GM12878 (cell line): Measurements from ENCODE around the gene MRTFA. TPM values are rescaled to one million over a fixed set of nuclear protein-coding genes. Genes with fewer than 3 reads are reported as not detected.

Source experiments
- ATAC-seq: fragments of 200-7000 bp; cut with Tn5 transposase; 3 replicates; pipeline ENCODE4 v1.9.1; 2020; ENCODE audit warnings: mild to moderate bottlenecking, moderate library complexity
- BruUV-seq: library from RNA; stranded (reverse); fragments of 400-500 nt; replicated peaks from 2 replicates; lab custom pipeline; 2021; lab: Mats Ljungman, UMichigan
- CTCF ChIA-PET: fragments of 300-600 bp; sonication (Branson Sonifier 250); formaldehyde crosslinking; extraction: SDS; loops from one replicate; lab custom pipeline; 2021; ENCODE audit warnings: inconsistent platforms; lab: Yijun Ruan, JAX
- POLR2A ChIA-PET: fragments of 350-600 bp; formaldehyde crosslinking; extraction: SDS; loops from one replicate; lab custom pipeline; 2021; ENCODE audit warnings: inconsistent platforms; lab: Charles Lee
- RAD21 ChIA-PET: fragments of 300-600 bp; sonication (Branson Sonifier 250); formaldehyde crosslinking; loops from one replicate; lab custom pipeline; 2023; ENCODE audit warnings: antibody characterized with exemption; ENCODE audit not compliant: unreplicated experiment; lab: Charles Lee
- SMC1A ChIA-PET: fragments of 300-600 bp; sonication (Branson Sonifier 250); formaldehyde crosslinking; loops from one replicate; lab custom pipeline; 2023; ENCODE audit not compliant: unreplicated experiment, uncharacterized antibody; lab: Charles Lee
- DNase-seq: peaks from one replicate; pipeline ENCODE4 v3.0.0-alpha.2; 2011; ENCODE audit warnings: low read depth, low spot score
- FAIRE-seq: peaks from 3 replicates; lab custom pipeline; 2011; peaks lifted over from hg19 to GRCh38; lab: Jason Lieb, UNC
- H2AFZ ChIP-seq: 2 replicates; pipeline ENCODE4 v1.6.0; 2011; ENCODE audit warnings: low read depth, low read length, control low read depth; ENCODE audit not compliant: control insufficient read depth
- H3K27ac ChIP-seq: 2 replicates; pipeline ENCODE4 v1.5.1; 2011; ENCODE audit warnings: control low read depth; ENCODE audit not compliant: control insufficient read depth, insufficient read depth
- H3K27me3 ChIP-seq, 2 experiments: replicated peaks in 1 of 2; 2 replicates each; pipeline versions ENCODE4 v1.6.0 to v1.6.1; 2011; ENCODE audit warnings: low read length in 1 of 2; ENCODE audit not compliant: control insufficient read depth in 2 of 2, insufficient read depth in 2 of 2
- H3K36me3 ChIP-seq, 2 experiments: 2 replicates each; pipeline ENCODE4 v1.5.1; 2011; ENCODE audit warnings: low read length in 1 of 2; ENCODE audit not compliant: control insufficient read depth in 2 of 2, insufficient read depth in 2 of 2
- H3K4me1 ChIP-seq: 2 replicates; pipeline ENCODE4 v1.6.1; 2011; ENCODE audit warnings: mild to moderate bottlenecking, low read length, moderate library complexity, mixed read lengths; ENCODE audit not compliant: control insufficient read depth, insufficient read depth
- H3K4me2 ChIP-seq: 2 replicates; pipeline ENCODE4 v1.6.0; 2011; ENCODE audit warnings: control low read depth; ENCODE audit not compliant: control insufficient read depth, insufficient read depth
- H3K4me3 ChIP-seq: fragments of 200-600 bp; sonication (generic); 2 replicates; pipeline ENCODE4 v1.5.1; 2016
- H3K79me2 ChIP-seq: 2 replicates; pipeline ENCODE4 v1.6.0; 2011; ENCODE audit warnings: low read length; ENCODE audit not compliant: control insufficient read depth, insufficient read depth
- H3K9ac ChIP-seq: 2 replicates; pipeline ENCODE4 v1.8.0; 2011; ENCODE audit warnings: low read length, control low read depth, mixed read lengths; ENCODE audit not compliant: control insufficient read depth, insufficient read depth
- H3K9me3 ChIP-seq: replicated peaks from 3 replicates; pipeline ENCODE4 v1.5.1; 2011; ENCODE audit warnings: mild to moderate bottlenecking, low read length; ENCODE audit not compliant: control insufficient read depth, insufficient read depth
- H4K20me1 ChIP-seq: 2 replicates; pipeline ENCODE4 v1.6.0; 2011; ENCODE audit not compliant: control insufficient read depth, insufficient read depth
- BHLHE40 ChIP-seq, 2 experiments: fragments of 450-650 bp in 1 of 2; IDR thresholded peaks; 2 replicates each; pipeline ENCODE4 v1.6.1; 2011 to 2017; ENCODE audit warnings: low read depth in 2 of 2, borderline replicate concordance in 1 of 2, improper control_type of control experiment in 1 of 2, low read length in 1 of 2, mild to moderate bottlenecking in 1 of 2
- BMI1 ChIP-seq: fragments of 450-650 bp; IDR thresholded peaks from 2 replicates; pipeline ENCODE4 v1.6.1; 2016; ENCODE audit warnings: mild to moderate bottlenecking, moderate library complexity, borderline replicate concordance
- CBX3 ChIP-seq: fragments of 200-600 bp; sonication (generic); IDR thresholded peaks from 2 replicates; pipeline ENCODE4 v1.6.1; 2016; ENCODE audit warnings: low read depth, borderline replicate concordance
- CEBPB ChIP-seq, 2 experiments: fragments of 150-350 bp in 1 of 2; IDR thresholded peaks; 2 replicates each; pipeline ENCODE4 v1.6.1; 2012 to 2014; ENCODE audit warnings: low read depth in 2 of 2, low read length in 2 of 2, borderline replicate concordance in 1 of 2, inconsistent platforms in 1 of 2
- IKZF2 ChIP-seq, 2 experiments: fragments of 450-650 bp; IDR thresholded peaks; 2 replicates each; pipeline ENCODE4 v1.6.1; 2017; ENCODE audit warnings: mild to moderate bottlenecking in 2 of 2, moderate library complexity in 2 of 2
- MEF2A ChIP-seq: IDR thresholded peaks from 2 replicates; pipeline ENCODE4 v1.6.1; 2011; ENCODE audit warnings: low read depth, mild to moderate bottlenecking, low read length, moderate library complexity; ENCODE audit not compliant: insufficient read depth
- MYB ChIP-seq: fragments of 150-350 bp; IDR thresholded peaks from 2 replicates; pipeline ENCODE4 v1.6.1; 2014; ENCODE audit warnings: mild to moderate bottlenecking, low read depth, low read length, borderline replicate concordance
- MYC ChIP-seq: IDR thresholded peaks from 2 replicates; pipeline ENCODE4 v1.6.1; 2011; ENCODE audit warnings: mild to moderate bottlenecking, low read length, moderate library complexity, inconsistent platforms; ENCODE audit not compliant: insufficient read depth, insufficient replicate concordance, insufficient read length, severe bottlenecking
- NBN ChIP-seq: fragments of 450-650 bp; IDR thresholded peaks from 2 replicates; pipeline ENCODE4 v1.6.1; 2016
- NR2C2 ChIP-seq: IDR thresholded peaks from 2 replicates; pipeline ENCODE4 v1.6.1; 2011; ENCODE audit warnings: borderline replicate concordance, low read depth; ENCODE audit not compliant: control insufficient read depth, insufficient read length
- PAX5 ChIP-seq: IDR thresholded peaks from 2 replicates; pipeline ENCODE4 v1.6.1; 2011; ENCODE audit warnings: low read depth, low read length, borderline replicate concordance
- PML ChIP-seq: IDR thresholded peaks from 2 replicates; pipeline ENCODE4 v1.6.1; 2012; ENCODE audit warnings: low read length, inconsistent platforms
- POLR2AphosphoS5 ChIP-seq: IDR thresholded peaks from 2 replicates; pipeline ENCODE4 v1.6.1; 2011; ENCODE audit warnings: mild to moderate bottlenecking, low read length, inconsistent platforms
- SMARCA5 ChIP-seq: fragments of 450-650 bp; IDR thresholded peaks from 2 replicates; pipeline ENCODE4 v1.6.1; 2017; ENCODE audit warnings: mild to moderate bottlenecking
- WRNIP1 ChIP-seq: IDR thresholded peaks from 2 replicates; pipeline ENCODE4 v1.6.1; 2011; ENCODE audit warnings: low read depth, low read length, improper control_type of control experiment, borderline replicate concordance
- ZBED1 ChIP-seq: IDR thresholded peaks from 2 replicates; pipeline ENCODE4 v1.6.1; 2016; ENCODE audit warnings: borderline replicate concordance
- ZNF207 ChIP-seq: fragments of 450-650 bp; IDR thresholded peaks from 2 replicates; pipeline ENCODE4 v1.6.1; 2014; ENCODE audit warnings: antibody characterized with exemption, mild to moderate bottlenecking, borderline replicate concordance
- ZNF622 ChIP-seq: fragments of 450-650 bp; IDR thresholded peaks from 2 replicates; pipeline ENCODE4 v1.6.1; 2017; ENCODE audit warnings: mild to moderate bottlenecking, inconsistent platforms
- WGBS: methylation state at CpG from one replicate; pipeline ENCODE4 v1.1.6; 2016; ENCODE audit warnings: low lambda C conversion rate; ENCODE audit not compliant: insufficient replicate concordance, insufficient coverage; ENCODE audit errors: missing lambda C conversion rate; 5-methylcytosine and 5-hydroxymethylcytosine counted together
- in situ Hi-C: fragments of 300-500 bp; cut with MboI; formaldehyde crosslinking; loops from 9 replicates; pipeline ENCODE4 v1.14.3; 2018; ENCODE audit warnings: mixed read lengths
- intact Hi-C: fragments of 100-400 bp; cut with micrococcal nuclease; formaldehyde crosslinking; loops from one replicate; pipeline ENCODE4 v1.14.2; 2022; ENCODE audit not compliant: unreplicated experiment
- polyA plus RNA-seq, 11 experiments: library from polyadenylated mRNA; depleted of rRNA in 4 of 11; unstranded in 6 of 11; stranded (reverse) in 5 of 11; fragments of >200 nt; fragmentation: Nextera tagmentation in 4 of 11; fragmentation: Illumina TruSeq in 1 of 11; extraction: Ambion mirVana in 4 of 11; extraction: Trizol in 1 of 11; gene quantifications; 1 replicate in 1 of 11; 2 replicates in 10 of 11; pipeline versions ENCODE4 v1.2.1 to v1.2.3, GENCODE V29; 2011 to 2016; ENCODE audit warnings: inconsistent platforms in 2 of 11, missing spikeins in 2 of 11, low read depth in 1 of 11
- total RNA-seq, 4 experiments: library from RNA; depleted of rRNA in 3 of 4; stranded (reverse); fragments of >200 nt in 3 of 4; fragmentation: Illumina TruSeq in 1 of 4; extraction: Trizol in 1 of 4; gene quantifications; 2 replicates each; pipeline versions ENCODE4 v1.2.1 to v1.2.3, GENCODE V29; 2013 to 2021
- TF ChIP-seq, protein P1 (sequence below): fragments of 450-650 bp; formaldehyde crosslinking; IDR thresholded peaks from 2 replicates; pipeline ENCODE4 v1.4.0; 2022; ENCODE audit warnings: mild to moderate bottlenecking, moderate library complexity

MRTFA gene
- total and polyA plus RNA-seq, 10 of the 15 experiments (the other 5 are each of a cell fraction or from before 2014, with no cell fraction given), result 2.0 to 63.9 (median 17.9) TPM

DNA sequence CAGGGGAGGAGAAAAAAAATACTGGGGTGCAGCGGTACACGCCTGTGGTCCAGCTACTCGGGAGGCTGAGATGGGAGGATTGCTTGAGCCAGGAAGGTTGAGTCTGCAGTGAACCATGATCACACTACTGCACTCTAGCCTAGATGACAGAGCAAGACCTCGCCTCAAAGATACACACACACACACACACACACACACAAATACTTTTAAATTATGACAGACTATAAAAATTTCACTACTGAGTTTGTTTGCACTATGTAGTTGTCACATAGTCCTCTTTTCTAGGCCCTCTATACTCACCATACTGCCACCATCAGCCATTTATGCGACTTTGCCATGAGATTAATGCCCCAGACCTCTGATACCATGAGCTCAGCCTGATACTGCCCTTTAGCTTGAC is 109.6 kb downstream of the MRTFA start:
- FAIRE-seq, result no peak
- Histone ChIP-seq H3K27me3 (no peaks in the 10 kb centered on the region), H3K79me2 (peaks cover 68% of the 10 kb centered on the region), H3K36me3 (peaks cover 0 to 7% of the 10 kb centered on the region in 2 experiments; a peak in 1 of 4 replicates), H3K27ac (no peak overlapping the region), H4K20me1 (no peaks in the 10 kb centered on the region), H3K4me2 (no peak overlapping the region), H3K9me3 (no peaks in the 10 kb centered on the region), H3K4me3 (no peak overlapping the region), H2AFZ (no peak overlapping the region), H3K4me1 (peaks cover 14% of the 10 kb centered on the region; the same call in 1 of the 2 replicates), H3K9ac (no peak overlapping the region)
- ChIA-PET CTCF (interaction anchor here (0.8 to 13.0 kb wide), 7 partner anchors 30 to 179 kb away, joined by 3 to 339 read pairs (median 26); partner anchors contain the start of gene MRTFA), SMC1A (interaction anchor here (0.8 to 12.0 kb wide), 11 partner anchors 14 to 118 kb away, joined by 3 to 248 read pairs (median 10); partner anchors contain the start of gene MRTFA), POLR2A (interaction anchor here (0.6 to 1.9 kb wide), 6 partner anchors 17 to 119 kb away, joined by 3 to 7 read pairs (median 3); no protein-coding TSS in a partner anchor), RAD21 (interaction anchor here (0.7 to 8.1 kb wide), 10 partner anchors 21 to 372 kb away, joined by 3 to 137 read pairs (median 8); partner anchors contain the start of gene MRTFA)
- no TSS peak for BruUV-seq
- DNase-seq, result no peak
- TF ChIP-seq IKZF2 (IDR thresholded peaks at IDR 0.05) (no peak), CBX3 (no peak), ZNF622 (no peak), SMARCA5 (no peak), ZNF207 (no peak), MYB (no peak), NR2C2 (no peak), MEF2A (no peak), BHLHE40 (IDR thresholded peaks at IDR 0.05; ENCODE audit: borderline replicate concordance in 1 of 2, low read depth in 2 of 2, low read length in 1 of 2) (no peak), NBN (no peak), PML (no peak), ZBED1 (no peak), MYC (no peak), CEBPB (IDR thresholded peaks at IDR 0.05; ENCODE audit: borderline replicate concordance in 1 of 2, low read depth in 2 of 2, low read length in 2 of 2) (no peak), BMI1 (no peak), PAX5 (no peak), WRNIP1 (no peak), POLR2AphosphoS5 (no peak)
- TF ChIP-seq, protein P1, sequence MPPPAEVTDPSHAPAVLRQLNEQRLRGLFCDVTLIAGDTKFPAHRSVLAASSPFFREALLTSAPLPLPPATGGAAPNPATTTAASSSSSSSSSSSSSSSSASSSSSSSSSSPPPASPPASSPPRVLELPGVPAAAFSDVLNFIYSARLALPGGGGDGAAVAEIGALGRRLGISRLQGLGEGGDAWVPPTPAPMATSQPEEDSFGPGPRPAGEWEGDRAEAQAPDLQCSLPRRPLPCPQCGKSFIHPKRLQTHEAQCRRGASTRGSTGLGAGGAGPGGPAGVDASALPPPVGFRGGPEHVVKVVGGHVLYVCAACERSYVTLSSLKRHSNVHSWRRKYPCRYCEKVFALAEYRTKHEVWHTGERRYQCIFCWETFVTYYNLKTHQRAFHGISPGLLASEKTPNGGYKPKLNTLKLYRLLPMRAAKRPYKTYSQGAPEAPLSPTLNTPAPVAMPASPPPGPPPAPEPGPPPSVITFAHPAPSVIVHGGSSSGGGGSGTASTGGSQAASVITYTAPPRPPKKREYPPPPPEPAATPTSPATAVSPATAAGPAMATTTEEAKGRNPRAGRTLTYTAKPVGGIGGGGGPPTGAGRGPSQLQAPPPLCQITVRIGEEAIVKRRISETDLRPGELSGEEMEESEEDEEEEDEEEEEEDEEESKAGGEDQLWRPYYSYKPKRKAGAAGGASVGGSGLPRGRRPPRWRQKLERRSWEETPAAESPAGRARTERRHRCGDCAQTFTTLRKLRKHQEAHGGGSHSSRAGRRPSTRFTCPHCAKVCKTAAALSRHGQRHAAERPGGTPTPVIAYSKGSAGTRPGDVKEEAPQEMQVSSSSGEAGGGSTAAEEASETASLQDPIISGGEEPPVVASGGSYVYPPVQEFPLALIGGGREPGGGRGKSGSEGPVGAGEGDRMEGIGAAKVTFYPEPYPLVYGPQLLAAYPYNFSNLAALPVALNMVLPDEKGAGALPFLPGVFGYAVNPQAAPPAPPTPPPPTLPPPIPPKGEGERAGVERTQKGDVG (CRISPR knock-in tag), result no peak
- in situ Hi-C loops, result loop anchor here (5.0 kb wide), 1 partner anchor 115 kb away; no protein-coding TSS in a partner anchor
- 98% methylated on average over 5 of the region's 5 CpGs for WGBS
- ATAC-seq, result no peak
- intact Hi-C loops, result no loop called here
